Activated CD4-positive, alpha-beta T cell treated with anti-CD3 and anti-CD28 coated beads, Interleukin-2, amount 50 U/mL, for 4 hours (primary cell): Measurements from ENCODE around the gene KDM4B.
"Not testable (repeated sequence)": the region's sequence is repeated elsewhere in the genome, so short reads cannot be mapped to it uniquely, and the experiment has no call there.

ENCODE experiments used
- DNase-seq, 2 experiments: peaks; one replicate each; pipeline ENCODE4 v3.0.0-alpha.2; 2020

Gene KDM4B

GRCh38 chr19:5154799-5155426 is 186.0 kb downstream of the KDM4B start:
- DNase-seq = no peak

GRCh38 chr19:5155586-5156210 is 186.8 kb downstream of the KDM4B start:
- DNase-seq = no peak

- DNase-seq = no peak
These were observed 187.5 kb downstream of the KDM4B start for GRCh38 chr19:5156231-5156986.

- no peak for DNase-seq
These were observed 188.3 kb downstream of the KDM4B start for GRCh38 chr19:5157186-5157585.

GRCh38 chr19:5158549-5159134 is 189.7 kb downstream of the KDM4B start:
- DNase-seq = not testable (repeated sequence)

- DNase-seq = not testable (repeated sequence)
These were observed 191.4 kb downstream of the KDM4B start for GRCh38 chr19:5160158-5160795.

GRCh38 chr19:5164845-5165696 is 196.2 kb downstream of the KDM4B start:
- DNase-seq = not testable (repeated sequence)

- DNase-seq = no peak
These were observed 196.7 kb downstream of the KDM4B start for GRCh38 chr19:5165697-5166019.

- DNase-seq = no peak
These were observed 197.3 kb downstream of the KDM4B start for GRCh38 chr19:5166262-5166661.

GRCh38 chr19:5170329-5170745 is 201.4 kb downstream of the KDM4B start:
- peak; percentile 27 to 32 for DNase-seq

GRCh38 chr19:5171711-5172110 is 202.8 kb downstream of the KDM4B start:
- no peak for DNase-seq

GRCh38 chr19:5172859-5173630 is 204.1 kb downstream of the KDM4B start:
- no peak for DNase-seq

GRCh38 chr19:5173993-5174392 is 205.1 kb downstream of the KDM4B start:
- DNase-seq = no peak

GRCh38 chr19:5177745-5178450 is 209.0 kb downstream of the KDM4B start:
- no peak for DNase-seq

GRCh38 chr19:5178841-5179240 is 209.9 kb downstream of the KDM4B start:
- no peak for DNase-seq

- DNase-seq = no peak
These were observed 210.3 kb downstream of the KDM4B start for GRCh38 chr19:5179256-5179655.

GRCh38 chr19:5181329-5181728 is 212.4 kb downstream of the KDM4B start:
- no peak for DNase-seq

- no peak for DNase-seq
These were observed 213.8 kb downstream of the KDM4B start for GRCh38 chr19:5182751-5183150.

GRCh38 chr19:5183616-5184015 is 214.7 kb downstream of the KDM4B start:
- DNase-seq = no peak

- DNase-seq = no peak
These were observed 216.0 kb downstream of the KDM4B start for GRCh38 chr19:5184930-5185329.
